HepG2 (cell line): ENCODE results near the gene TNNI2. TPM values are rescaled to one million over a fixed set of nuclear protein-coding genes. Genes with fewer than 3 reads are reported as not detected.

Experiments
- CC2D1A ChIP-seq: sonication (generic); formaldehyde crosslinking; IDR thresholded peaks from 2 replicates; pipeline ENCODE4 v1.8.1; 2023; ENCODE audit warnings: mild to moderate bottlenecking, missing genetic modification reagents
- CREB3 ChIP-seq: sonication (generic); formaldehyde crosslinking; IDR thresholded peaks from 2 replicates; pipeline ENCODE4 v1.5.0; 2020; ENCODE audit warnings: missing genetic modification reagents
- DMAP1 ChIP-seq: IDR thresholded peaks from 2 replicates; pipeline ENCODE4 v1.6.1; 2016
- DPF2 ChIP-seq: sonication (generic); formaldehyde crosslinking; IDR thresholded peaks from 2 replicates; pipeline ENCODE4 v1.4.0; 2020; ENCODE audit warnings: mild to moderate bottlenecking, low read depth, missing genetic modification reagents, borderline replicate concordance
- GABPB1 ChIP-seq: IDR thresholded peaks from 2 replicates; pipeline ENCODE4 v1.6.1; 2016; ENCODE audit warnings: mild to moderate bottlenecking, missing genetic modification reagents, moderate library complexity, missing compliant biosample characterization
- GATA4 ChIP-seq: sonication (generic); IDR thresholded peaks from 2 replicates; pipeline ENCODE4 v1.6.1; 2016; ENCODE audit warnings: antibody characterized with exemption, low read depth, borderline replicate concordance
- JARID2 ChIP-seq: sonication (generic); formaldehyde crosslinking; IDR thresholded peaks from 2 replicates; pipeline ENCODE4 v1.8.1; 2023; ENCODE audit warnings: missing genetic modification reagents, inconsistent platforms; ENCODE audit not compliant: insufficient replicate concordance
- KDM6A ChIP-seq: IDR thresholded peaks from 2 replicates; pipeline ENCODE4 v1.6.1; 2016; ENCODE audit warnings: low read depth
- MTF2 ChIP-seq: sonication (generic); formaldehyde crosslinking; IDR thresholded peaks from 2 replicates; pipeline ENCODE4 v1.5.0; 2020; ENCODE audit warnings: missing genetic modification reagents, borderline replicate concordance
- NCOA1 ChIP-seq: sonication (generic); formaldehyde crosslinking; IDR thresholded peaks from 2 replicates; pipeline ENCODE4 v1.9.0; 2021; ENCODE audit warnings: missing genetic modification reagents
- PHF8 ChIP-seq: sonication (generic); formaldehyde crosslinking; IDR thresholded peaks from 2 replicates; pipeline ENCODE4 v1.5.0; 2020; ENCODE audit warnings: missing genetic modification reagents
- RBFOX2 ChIP-seq: fragments of 200-400 bp; formaldehyde crosslinking; IDR thresholded peaks from 2 replicates; pipeline ENCODE4 v1.6.1; 2017; ENCODE audit warnings: low read depth, mild to moderate bottlenecking, low read length
- SMYD3 ChIP-seq: sonication (generic); formaldehyde crosslinking; IDR thresholded peaks from 2 replicates; pipeline ENCODE4 v1.8.1; 2023; ENCODE audit warnings: mild to moderate bottlenecking, missing genetic modification reagents
- SP2 ChIP-seq: sonication (generic); formaldehyde crosslinking; IDR thresholded peaks from 2 replicates; pipeline ENCODE4 v1.5.1; 2020; ENCODE audit warnings: mild to moderate bottlenecking, missing genetic modification reagents
- SRSF9 ChIP-seq: fragments of 200-400 bp; formaldehyde crosslinking; IDR thresholded peaks from 2 replicates; pipeline ENCODE4 v1.6.1; 2018; ENCODE audit warnings: borderline replicate concordance, mild to moderate bottlenecking, low read depth, low read length; ENCODE audit not compliant: insufficient read depth, poor library complexity, severe bottlenecking
- UBTF ChIP-seq: sonication (generic); formaldehyde crosslinking; IDR thresholded peaks from 2 replicates; pipeline ENCODE4 v1.4.0; 2020; ENCODE audit warnings: mild to moderate bottlenecking, missing genetic modification reagents
- ZBTB42 ChIP-seq: sonication (generic); formaldehyde crosslinking; IDR thresholded peaks from 2 replicates; pipeline ENCODE4 v1.5.0; 2020; ENCODE audit warnings: mild to moderate bottlenecking, missing genetic modification reagents
- ZFP37 ChIP-seq: sonication (generic); formaldehyde crosslinking; IDR thresholded peaks from 2 replicates; pipeline ENCODE4 v1.4.0; 2020; ENCODE audit warnings: missing genetic modification reagents, borderline replicate concordance
- ZMYM3 ChIP-seq: sonication (generic); formaldehyde crosslinking; IDR thresholded peaks from 2 replicates; pipeline ENCODE4 v1.5.1; 2020; ENCODE audit warnings: mild to moderate bottlenecking, missing genetic modification reagents
- ZNF136 ChIP-seq: sonication (generic); formaldehyde crosslinking; IDR thresholded peaks from 2 replicates; pipeline ENCODE4 v1.8.1; 2022; ENCODE audit warnings: low read depth, mild to moderate bottlenecking, moderate library complexity, missing genetic modification reagents
- ZNF282 ChIP-seq: fragments of 450-650 bp; IDR thresholded peaks from 2 replicates; pipeline ENCODE4 v1.6.1; 2018; ENCODE audit not compliant: partially characterized antibody
- ZNF431 ChIP-seq: sonication (generic); formaldehyde crosslinking; IDR thresholded peaks from 2 replicates; pipeline ENCODE4 v1.9.0; 2022; ENCODE audit warnings: missing genetic modification reagents, low read depth, mild to moderate bottlenecking, borderline replicate concordance
- ZNF501 ChIP-seq: sonication (generic); formaldehyde crosslinking; IDR thresholded peaks from 2 replicates; pipeline ENCODE4 v1.5.1; 2020; ENCODE audit warnings: mild to moderate bottlenecking, moderate library complexity, missing genetic modification reagents
- ZNF570 ChIP-seq: sonication (generic); formaldehyde crosslinking; IDR thresholded peaks from 2 replicates; pipeline ENCODE4 v1.4.0; 2020; ENCODE audit warnings: mild to moderate bottlenecking, missing genetic modification reagents, borderline replicate concordance
- ZNF776 ChIP-seq: sonication (generic); formaldehyde crosslinking; IDR thresholded peaks from 2 replicates; pipeline ENCODE4 v1.4.0; 2020; ENCODE audit warnings: mild to moderate bottlenecking, missing genetic modification reagents
- ZNF850 ChIP-seq: sonication (generic); formaldehyde crosslinking; conservative IDR thresholded peaks from 2 replicates; pipeline ENCODE4 v1.9.0; 2021; ENCODE audit warnings: mild to moderate bottlenecking, missing genetic modification reagents
- ZSCAN30 ChIP-seq: sonication (generic); formaldehyde crosslinking; IDR thresholded peaks from 2 replicates; pipeline ENCODE4 v1.5.0; 2020; ENCODE audit warnings: mild to moderate bottlenecking, missing genetic modification reagents
- polyA plus RNA-seq, 8 experiments: library from polyadenylated mRNA; depleted of rRNA in 3 of 8; stranded (reverse) in 7 of 8; unstranded in 1 of 8; fragments of >200 nt; fragmentation: Illumina TruSeq in 4 of 8; extraction: Trizol in 4 of 8; gene quantifications; 2 replicates each; pipeline versions ENCODE4 v1.2.1 to v1.2.3, GENCODE V29; 2011 to 2016; ENCODE audit warnings: low read depth in 4 of 8, missing spikeins in 1 of 8, mixed read lengths in 1 of 8; ENCODE audit not compliant: insufficient read depth in 1 of 8
- total RNA-seq, 5 experiments: library from RNA; depleted of rRNA; stranded (reverse); fragments of >200 nt; fragmentation: Illumina TruSeq; extraction: Trizol; gene quantifications; 2 replicates each; pipeline ENCODE4 v1.2.3, GENCODE V29; 2016; ENCODE audit warnings: low read depth in 1 of 5
- TF ChIP-seq, protein P1 (sequence below): IDR thresholded peaks from 2 replicates; pipeline ENCODE4 v1.6.1; 2012; ENCODE audit warnings: inconsistent platforms
- TF ChIP-seq, protein P2 (sequence below): sonication (generic); formaldehyde crosslinking; IDR thresholded peaks from 2 replicates; pipeline ENCODE4 v1.5.1; 2020; ENCODE audit warnings: missing genetic modification reagents, mild to moderate bottlenecking, borderline replicate concordance

The TNNI2 gene
- total and polyA plus RNA-seq, 2 of the 13 experiments (the other 11 are each of a cell fraction or from before 2014, with no cell fraction given) = 7.2 to 12.0 TPM

DNA sequence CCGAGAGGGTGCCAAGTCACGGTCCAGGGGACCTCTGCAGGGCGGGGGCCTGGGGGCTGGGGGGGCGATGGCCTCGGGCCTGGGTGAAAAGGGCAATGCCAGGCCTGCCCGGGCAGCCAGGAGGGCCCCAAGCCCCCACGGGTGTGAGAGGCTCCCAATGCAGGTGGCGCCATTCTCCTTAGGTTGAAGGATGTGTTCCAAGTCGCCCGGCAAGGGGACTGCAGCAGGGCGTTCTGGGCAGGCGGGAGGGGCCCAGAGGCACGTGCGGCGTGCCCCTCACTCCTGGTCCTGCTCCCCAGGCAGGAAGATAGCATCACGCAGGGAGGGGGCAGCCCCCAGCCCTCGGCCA is 730 bp upstream of the TNNI2 start (continued):
- no peak for TF ChIP-seq ZSCAN30 (CRISPR knock-in tag)
- no peak; the same call in 1 of the 2 replicates for TF ChIP-seq ZNF776 (CRISPR knock-in tag)
- no peak for TF ChIP-seq ZMYM3
- TF ChIP-seq, protein P1, sequence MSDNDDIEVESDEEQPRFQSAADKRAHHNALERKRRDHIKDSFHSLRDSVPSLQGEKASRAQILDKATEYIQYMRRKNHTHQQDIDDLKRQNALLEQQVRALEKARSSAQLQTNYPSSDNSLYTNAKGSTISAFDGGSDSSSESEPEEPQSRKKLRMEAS = no peak; the same call in 1 of the 2 replicates
- no peak for TF ChIP-seq SRSF9
- TF ChIP-seq ZNF501 = no peak
- no peak for TF ChIP-seq ZNF570 (CRISPR knock-in tag)
- no peak for TF ChIP-seq ZNF136 (CRISPR knock-in tag)
- no peak for TF ChIP-seq SMYD3 (CRISPR knock-in tag)
- TF ChIP-seq ZBTB42 (CRISPR knock-in tag) = 0 out of 2 replicates have a peak, but pooled peaks have one; percentile 4
- no peak for TF ChIP-seq GATA4
- TF ChIP-seq ZNF431 (CRISPR knock-in tag) = no peak
- TF ChIP-seq GABPB1 (CRISPR knock-in tag) = no peak
- TF ChIP-seq ZNF282 = no peak
- TF ChIP-seq NCOA1 (CRISPR knock-in tag) = 0 out of 2 replicates have a peak, but pooled peaks have one; percentile 16
- TF ChIP-seq RBFOX2 = 0 out of 2 replicates have a peak, but pooled peaks have one; percentile 37
- TF ChIP-seq ZFP37 (CRISPR knock-in tag) = no peak
- peak; percentile 20; the same call in 1 of the 2 replicates for TF ChIP-seq UBTF (CRISPR knock-in tag)
- no peak for TF ChIP-seq PHF8 (CRISPR knock-in tag)
- no peak for TF ChIP-seq CC2D1A
- TF ChIP-seq KDM6A (CRISPR knock-in tag) = no peak
- peak; percentile 43 for TF ChIP-seq JARID2 (CRISPR knock-in tag)
- TF ChIP-seq, protein P2, sequence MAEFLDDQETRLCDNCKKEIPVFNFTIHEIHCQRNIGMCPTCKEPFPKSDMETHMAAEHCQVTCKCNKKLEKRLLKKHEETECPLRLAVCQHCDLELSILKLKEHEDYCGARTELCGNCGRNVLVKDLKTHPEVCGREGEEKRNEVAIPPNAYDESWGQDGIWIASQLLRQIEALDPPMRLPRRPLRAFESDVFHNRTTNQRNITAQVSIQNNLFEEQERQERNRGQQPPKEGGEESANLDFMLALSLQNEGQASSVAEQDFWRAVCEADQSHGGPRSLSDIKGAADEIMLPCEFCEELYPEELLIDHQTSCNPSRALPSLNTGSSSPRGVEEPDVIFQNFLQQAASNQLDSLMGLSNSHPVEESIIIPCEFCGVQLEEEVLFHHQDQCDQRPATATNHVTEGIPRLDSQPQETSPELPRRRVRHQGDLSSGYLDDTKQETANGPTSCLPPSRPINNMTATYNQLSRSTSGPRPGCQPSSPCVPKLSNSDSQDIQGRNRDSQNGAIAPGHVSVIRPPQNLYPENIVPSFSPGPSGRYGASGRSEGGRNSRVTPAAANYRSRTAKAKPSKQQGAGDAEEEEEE = no peak
- TF ChIP-seq SP2 (CRISPR knock-in tag) = no peak
- TF ChIP-seq MTF2 (CRISPR knock-in tag) = 0 out of 2 replicates have a peak, but pooled peaks have one; percentile 18
- TF ChIP-seq CREB3 = no peak
- 0 out of 2 replicates have a peak, but pooled peaks have one; percentile 13 for TF ChIP-seq ZNF850
- no peak for TF ChIP-seq DPF2 (CRISPR knock-in tag)
- TF ChIP-seq DMAP1 (CRISPR knock-in tag) = no peak
